Loucy (cell line): ENCODE results near the gene MPV17L.

Source experiments
- H2AFZ ChIP-seq: fragments of 200-600 bp; sonication (generic); 2 replicates; pipeline ENCODE4 v1.6.0; 2016; ENCODE audit warnings: antibody characterized with exemption, mild to moderate bottlenecking, low read length, moderate library complexity
- H3F3A ChIP-seq: fragments of 200-600 bp; 2 replicates; pipeline ENCODE4 v1.6.0; 2016; ENCODE audit warnings: antibody characterized with exemption, low read depth, mild to moderate bottlenecking
- H3K27me3 ChIP-seq: fragments of 200-600 bp; sonication (generic); 2 replicates; pipeline ENCODE4 v1.6.1; 2014; ENCODE audit warnings: low read length, mild to moderate bottlenecking; ENCODE audit not compliant: insufficient read depth, poor library complexity, severe bottlenecking
- H3K36me3 ChIP-seq: fragments of 200-600 bp; sonication (generic); 2 replicates; pipeline ENCODE4 v1.6.1; 2016; ENCODE audit warnings: low read length; ENCODE audit not compliant: insufficient read depth
- H3K4me1 ChIP-seq: fragments of 200-600 bp; sonication (generic); 2 replicates; pipeline ENCODE4 v1.5.1; 2014; ENCODE audit warnings: low read length, mild to moderate bottlenecking; ENCODE audit not compliant: insufficient read depth, poor library complexity, severe bottlenecking
- H3K4me2 ChIP-seq: fragments of 200-600 bp; sonication (generic); 2 replicates; pipeline ENCODE4 v1.6.0; 2014; ENCODE audit warnings: antibody characterized with exemption, low read length, low read depth, mild to moderate bottlenecking; ENCODE audit not compliant: poor library complexity, severe bottlenecking
- H3K4me3 ChIP-seq: fragments of 200-600 bp; sonication (generic); 2 replicates; pipeline ENCODE4 v1.5.1; 2014; ENCODE audit warnings: low read length, mild to moderate bottlenecking, mixed read lengths; ENCODE audit not compliant: poor library complexity, severe bottlenecking
- H3K79me2 ChIP-seq: fragments of 200-600 bp; sonication (generic); 2 replicates; pipeline ENCODE4 v1.6.1; 2014; ENCODE audit warnings: low read length; ENCODE audit not compliant: insufficient read depth
- H3K9ac ChIP-seq: fragments of 200-600 bp; sonication (generic); 2 replicates; pipeline ENCODE4 v1.6.0; 2014; ENCODE audit warnings: mild to moderate bottlenecking, low read depth, low read length, moderate library complexity; ENCODE audit not compliant: poor library complexity, severe bottlenecking
- H3K9me2 ChIP-seq: fragments of 200-600 bp; sonication (generic); replicated peaks from 2 replicates; pipeline ENCODE4 v1.6.1; 2016; ENCODE audit warnings: low read depth, low read length, mixed read lengths
- H3K9me3 ChIP-seq: fragments of 200-600 bp; sonication (generic); 2 replicates; pipeline ENCODE4 v1.6.1; 2014; ENCODE audit warnings: mild to moderate bottlenecking, antibody characterized with exemption, low read length, low read depth; ENCODE audit not compliant: insufficient read depth
- H4K20me1 ChIP-seq: fragments of 200-600 bp; sonication (generic); 2 replicates; pipeline ENCODE4 v1.6.0; 2014; ENCODE audit warnings: antibody characterized with exemption, low read length, mild to moderate bottlenecking; ENCODE audit not compliant: insufficient read depth, poor library complexity, severe bottlenecking
- EZH2phosphoT487 ChIP-seq: fragments of 200-600 bp; IDR thresholded peaks from 2 replicates; pipeline ENCODE4 v1.6.1; 2018; ENCODE audit warnings: antibody characterized with exemption, mild to moderate bottlenecking, moderate library complexity, borderline replicate concordance
- TF ChIP-seq, protein P1 (sequence below): fragments of 200-600 bp; sonication (generic); conservative IDR thresholded peaks from 2 replicates; pipeline ENCODE4 v1.5.1; 2014; ENCODE audit warnings: mild to moderate bottlenecking, antibody characterized with exemption, low read length

MPV17L gene

DNA sequence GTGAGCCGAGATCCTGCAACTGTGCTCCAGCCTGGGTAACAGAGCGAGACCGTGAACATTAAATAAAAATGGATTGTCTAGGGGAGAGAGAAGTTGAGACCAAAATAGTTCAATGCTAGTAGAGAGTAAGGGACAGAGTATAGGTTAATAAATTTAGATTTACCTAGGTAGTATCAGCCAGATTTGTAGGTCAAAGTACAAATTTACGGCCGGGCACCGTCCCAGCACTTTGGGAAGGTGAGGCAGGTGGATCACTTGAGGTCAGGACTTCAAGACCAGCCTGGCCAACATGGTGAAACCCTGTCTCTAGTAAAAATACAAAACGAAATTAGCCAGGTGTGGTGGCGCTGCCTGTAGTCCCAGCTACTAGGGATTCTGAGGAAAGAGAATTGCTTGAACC lies 26.7 kb downstream of the MPV17L start:
- no peaks in the 10 kb centered on the region for H3K36me3 ChIP-seq
- H3K9ac ChIP-seq: no peak overlapping the region
- no peaks in the 10 kb centered on the region for H3K4me1 ChIP-seq
- H3K4me2 ChIP-seq: no peak overlapping the region
- no peaks in the 10 kb centered on the region for H3K27me3 ChIP-seq
- no peaks in the 10 kb centered on the region for H4K20me1 ChIP-seq
- no peaks in the 10 kb centered on the region for H3K9me3 ChIP-seq
- TF ChIP-seq, protein P1, sequence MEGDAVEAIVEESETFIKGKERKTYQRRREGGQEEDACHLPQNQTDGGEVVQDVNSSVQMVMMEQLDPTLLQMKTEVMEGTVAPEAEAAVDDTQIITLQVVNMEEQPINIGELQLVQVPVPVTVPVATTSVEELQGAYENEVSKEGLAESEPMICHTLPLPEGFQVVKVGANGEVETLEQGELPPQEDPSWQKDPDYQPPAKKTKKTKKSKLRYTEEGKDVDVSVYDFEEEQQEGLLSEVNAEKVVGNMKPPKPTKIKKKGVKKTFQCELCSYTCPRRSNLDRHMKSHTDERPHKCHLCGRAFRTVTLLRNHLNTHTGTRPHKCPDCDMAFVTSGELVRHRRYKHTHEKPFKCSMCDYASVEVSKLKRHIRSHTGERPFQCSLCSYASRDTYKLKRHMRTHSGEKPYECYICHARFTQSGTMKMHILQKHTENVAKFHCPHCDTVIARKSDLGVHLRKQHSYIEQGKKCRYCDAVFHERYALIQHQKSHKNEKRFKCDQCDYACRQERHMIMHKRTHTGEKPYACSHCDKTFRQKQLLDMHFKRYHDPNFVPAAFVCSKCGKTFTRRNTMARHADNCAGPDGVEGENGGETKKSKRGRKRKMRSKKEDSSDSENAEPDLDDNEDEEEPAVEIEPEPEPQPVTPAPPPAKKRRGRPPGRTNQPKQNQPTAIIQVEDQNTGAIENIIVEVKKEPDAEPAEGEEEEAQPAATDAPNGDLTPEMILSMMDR: no peak
- TF ChIP-seq EZH2phosphoT487: no peak
- no peaks in the 10 kb centered on the region for H3K9me2 ChIP-seq
- H3K79me2 ChIP-seq: no peaks in the 10 kb centered on the region
- H3K4me3 ChIP-seq: no peak overlapping the region
- H2AFZ ChIP-seq: no peak overlapping the region
- H3F3A ChIP-seq: no peaks in the 10 kb centered on the region

DNA sequence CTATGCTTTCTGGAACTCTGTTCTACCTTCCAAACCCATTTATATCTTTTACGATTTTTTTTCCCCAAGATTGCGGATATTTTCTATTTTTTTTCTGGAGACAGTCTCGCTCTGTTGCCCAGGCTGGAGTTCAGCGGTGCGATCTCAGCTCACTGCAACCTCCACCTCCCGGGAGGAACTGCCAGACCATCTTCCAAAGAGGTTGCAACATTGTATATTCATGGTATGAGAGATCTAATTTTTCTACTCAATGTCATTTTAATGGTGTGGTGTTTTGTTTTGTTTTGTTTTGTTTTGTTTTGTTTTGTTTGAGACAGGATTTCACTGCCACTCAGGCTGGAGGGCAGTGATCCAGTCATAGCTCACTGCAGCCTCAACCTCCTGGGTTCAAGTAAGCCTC lies 30.3 kb downstream of the MPV17L start:
- no peaks in the 10 kb centered on the region for H3K9me3 ChIP-seq
- no peaks in the 10 kb centered on the region for H3F3A ChIP-seq
- no peak overlapping the region for H3K9ac ChIP-seq
- H2AFZ ChIP-seq: no peak overlapping the region
- no peaks in the 10 kb centered on the region for H3K4me1 ChIP-seq
- H3K36me3 ChIP-seq: no peaks in the 10 kb centered on the region
- H3K27me3 ChIP-seq: no peaks in the 10 kb centered on the region
- H4K20me1 ChIP-seq: no peaks in the 10 kb centered on the region
- H3K9me2 ChIP-seq: no peaks in the 10 kb centered on the region
- TF ChIP-seq, protein P1: no peak
- no peak for TF ChIP-seq EZH2phosphoT487
- H3K4me2 ChIP-seq: no peak overlapping the region
- no peak overlapping the region for H3K4me3 ChIP-seq
- H3K79me2 ChIP-seq: no peaks in the 10 kb centered on the region

DNA sequence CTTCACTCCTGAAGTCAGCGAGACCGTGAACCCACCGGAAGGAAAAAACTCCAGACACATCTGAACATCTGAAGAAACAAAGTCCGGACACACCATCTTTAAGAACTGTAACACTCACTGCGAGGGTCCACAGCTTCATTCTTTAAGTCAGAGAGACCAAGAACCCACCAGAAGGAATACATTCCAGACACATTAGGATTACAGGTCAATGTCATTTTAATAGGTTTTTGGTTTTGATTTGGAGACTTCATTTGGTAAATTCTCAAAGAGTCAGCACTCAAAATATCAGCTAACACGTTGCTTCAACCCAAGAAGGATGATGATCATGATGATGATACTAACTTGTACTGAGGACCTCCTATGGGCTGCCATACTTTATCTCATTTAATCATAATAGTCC lies 31.2 kb downstream of the MPV17L start:
- no peaks in the 10 kb centered on the region for H3K27me3 ChIP-seq
- H3K9me3 ChIP-seq: no peaks in the 10 kb centered on the region
- H3K4me1 ChIP-seq: no peaks in the 10 kb centered on the region
- H3K9ac ChIP-seq: no peak overlapping the region
- no peak overlapping the region for H2AFZ ChIP-seq
- no peak overlapping the region for H3K4me3 ChIP-seq
- H3K79me2 ChIP-seq: no peaks in the 10 kb centered on the region
- no peaks in the 10 kb centered on the region for H3F3A ChIP-seq
- TF ChIP-seq EZH2phosphoT487: no peak
- TF ChIP-seq, protein P1: no peak
- no peak overlapping the region for H3K4me2 ChIP-seq
- no peaks in the 10 kb centered on the region for H4K20me1 ChIP-seq
- H3K36me3 ChIP-seq: no peaks in the 10 kb centered on the region
- no peaks in the 10 kb centered on the region for H3K9me2 ChIP-seq
